Measurements from ENCODE around the gene CCL28. TPM values are rescaled to one million over a fixed set of nuclear protein-coding genes. Genes with fewer than 3 reads are reported as not detected.
A peak's percentile ranks its signal among the peaks of the same experiment; 100 is the strongest.

The CCL28 gene
- total RNA-seq, 4 donors from 2014 or later = 1.9 to 9.1 (median 3.3) TPM

DNA sequence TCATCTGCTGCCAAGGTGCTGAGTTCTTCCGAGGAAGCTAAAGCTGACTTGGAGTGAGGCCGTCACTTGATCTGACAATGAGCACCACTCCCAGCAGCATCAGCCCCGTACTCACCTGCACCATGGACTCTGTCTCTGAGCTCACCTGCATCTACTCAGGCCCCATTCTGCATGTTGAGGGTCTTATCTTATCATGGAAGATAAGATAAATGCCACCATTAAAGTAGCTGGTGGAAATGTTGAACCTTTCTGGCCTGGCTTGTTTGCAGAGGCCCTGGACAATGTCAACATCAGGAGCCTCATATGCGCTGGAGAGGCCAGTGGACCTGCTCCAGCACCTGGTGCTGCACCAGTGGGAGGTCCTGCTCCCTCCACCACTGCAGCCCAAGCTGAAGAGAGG, 64.0 kb downstream of the CCL28 start:
- peaks cover 0 to 6% (median 0%) of the 10 kb centered on the region in 3 donors for H3K9me3 ChIP-seq
- no peak for TF ChIP-seq POLR2A (IDR thresholded peaks at IDR 0.05)
- TF ChIP-seq, protein P1, sequence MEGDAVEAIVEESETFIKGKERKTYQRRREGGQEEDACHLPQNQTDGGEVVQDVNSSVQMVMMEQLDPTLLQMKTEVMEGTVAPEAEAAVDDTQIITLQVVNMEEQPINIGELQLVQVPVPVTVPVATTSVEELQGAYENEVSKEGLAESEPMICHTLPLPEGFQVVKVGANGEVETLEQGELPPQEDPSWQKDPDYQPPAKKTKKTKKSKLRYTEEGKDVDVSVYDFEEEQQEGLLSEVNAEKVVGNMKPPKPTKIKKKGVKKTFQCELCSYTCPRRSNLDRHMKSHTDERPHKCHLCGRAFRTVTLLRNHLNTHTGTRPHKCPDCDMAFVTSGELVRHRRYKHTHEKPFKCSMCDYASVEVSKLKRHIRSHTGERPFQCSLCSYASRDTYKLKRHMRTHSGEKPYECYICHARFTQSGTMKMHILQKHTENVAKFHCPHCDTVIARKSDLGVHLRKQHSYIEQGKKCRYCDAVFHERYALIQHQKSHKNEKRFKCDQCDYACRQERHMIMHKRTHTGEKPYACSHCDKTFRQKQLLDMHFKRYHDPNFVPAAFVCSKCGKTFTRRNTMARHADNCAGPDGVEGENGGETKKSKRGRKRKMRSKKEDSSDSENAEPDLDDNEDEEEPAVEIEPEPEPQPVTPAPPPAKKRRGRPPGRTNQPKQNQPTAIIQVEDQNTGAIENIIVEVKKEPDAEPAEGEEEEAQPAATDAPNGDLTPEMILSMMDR (IDR thresholded peaks at IDR 0.05) = no peak
- 74 to 77% methylated on average over 4 of the region's 4 CpGs for WGBS, 2 donors
- H3K36me3 ChIP-seq = no peaks in the 10 kb centered on the region
- H3K4me3 ChIP-seq = no peak overlapping the region
- DNase-seq = no peak
- intact Hi-C loops (cut with DNase I) = no loop called here
- H3K27me3 ChIP-seq = no peaks in the 10 kb centered on the region
- peaks cover 0 to 32% (median 0%) of the 10 kb centered on the region in 3 donors for H3K4me1 ChIP-seq
- peak overlapping the region in 3 of 4 donors; percentile 55 to 79 (median 67) for H3K27ac ChIP-seq

DNA sequence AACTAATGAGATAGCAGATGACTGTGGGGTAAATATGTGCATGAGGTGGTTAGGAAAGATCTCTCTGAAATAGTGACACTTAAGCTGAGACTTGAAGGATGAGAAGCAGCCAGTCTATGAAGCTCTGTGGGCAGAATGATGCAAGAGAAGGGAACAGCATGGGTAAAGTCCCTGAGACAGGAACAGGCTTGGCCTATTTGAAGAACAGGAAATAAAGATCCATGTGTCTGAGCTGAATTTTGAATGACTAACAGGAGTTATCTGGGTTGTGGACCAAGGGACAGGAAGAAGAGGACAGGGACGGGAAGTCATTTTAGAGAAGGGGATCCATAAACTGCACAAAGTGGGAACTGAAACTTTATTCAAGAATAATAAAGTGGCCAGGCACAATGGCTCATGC, 73.3 kb downstream of the CCL28 start:
- no peak for TF ChIP-seq POLR2A (IDR thresholded peaks at IDR 0.05)
- TF ChIP-seq, protein P1 (IDR thresholded peaks at IDR 0.05) = no peak
- DNase-seq = no peak
- no peaks in the 10 kb centered on the region for H3K4me1 ChIP-seq
- H3K27ac ChIP-seq = no peak overlapping the region
- H3K4me3 ChIP-seq = no peak overlapping the region
- WGBS, 2 donors = 57 to 71% methylated on average over 1 of the region's 1 CpG
- no peaks in the 10 kb centered on the region for H3K36me3 ChIP-seq
- H3K27me3 ChIP-seq = no peaks in the 10 kb centered on the region
- peaks cover 0 to 36% (median 34%) of the 10 kb centered on the region in 3 donors for H3K9me3 ChIP-seq
- intact Hi-C loops (cut with DNase I) = no loop called here

DNA sequence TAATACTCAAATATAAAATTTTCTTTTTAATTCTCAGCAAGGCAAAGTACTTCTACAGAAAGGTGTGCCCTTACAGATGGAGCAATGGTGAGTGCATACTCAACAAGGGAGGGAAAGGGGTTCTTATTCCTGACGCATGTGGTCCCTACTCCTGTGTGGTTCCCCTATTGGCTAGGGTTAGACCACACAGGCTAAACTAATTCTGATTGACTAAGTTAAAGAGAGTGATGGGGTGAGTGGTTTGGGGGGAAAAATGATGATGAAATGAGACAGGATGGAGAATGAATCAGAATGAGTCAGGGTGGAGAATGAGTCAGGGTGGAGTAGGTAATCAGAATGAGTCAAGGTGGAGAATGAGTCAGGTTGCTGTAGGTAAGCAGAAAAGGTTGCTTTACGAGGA, 76.0 kb downstream of the CCL28 start:
- H3K4me3 ChIP-seq = no peak overlapping the region
- peak overlapping the region in 1 of 4 donors; percentile 20 for H3K27ac ChIP-seq
- no peaks in the 10 kb centered on the region for H3K36me3 ChIP-seq
- intact Hi-C loops (cut with DNase I) = no loop called here
- TF ChIP-seq POLR2A (IDR thresholded peaks at IDR 0.05) = no peak
- TF ChIP-seq, protein P1 (IDR thresholded peaks at IDR 0.05) = no peak
- H3K27me3 ChIP-seq = no peaks in the 10 kb centered on the region
- no peaks in the 10 kb centered on the region for H3K4me1 ChIP-seq
- H3K9me3 ChIP-seq = peaks cover 0 to 36% (median 35%) of the 10 kb centered on the region in 3 donors
- DNase-seq = no peak
- 43 to 53% methylated on average over 2 of the region's 2 CpGs for WGBS, 2 donors

DNA sequence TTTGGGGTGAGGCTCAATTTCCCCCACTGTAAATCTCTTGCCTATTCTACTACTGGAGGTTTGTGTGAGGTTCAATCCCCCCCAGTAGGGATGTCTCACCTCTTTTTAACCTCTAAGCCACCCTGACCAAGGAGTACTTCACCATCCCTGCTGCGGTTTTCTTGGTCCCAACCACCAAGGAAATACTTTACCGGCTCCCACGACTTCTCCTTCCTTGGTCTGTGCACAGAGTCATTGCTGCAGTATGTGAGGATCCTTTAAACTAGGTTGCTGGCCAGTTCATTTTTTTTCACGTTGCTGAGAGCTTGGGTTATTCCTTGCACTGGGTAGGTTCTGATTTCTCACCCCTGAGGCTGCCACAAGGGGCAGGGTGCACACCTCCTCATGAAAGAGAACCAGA, 76.5 kb downstream of the CCL28 start:
- no peaks in the 10 kb centered on the region for H3K27me3 ChIP-seq
- H3K4me1 ChIP-seq = no peaks in the 10 kb centered on the region
- no peaks in the 10 kb centered on the region for H3K36me3 ChIP-seq
- H3K4me3 ChIP-seq = no peak overlapping the region
- 86 to 96% methylated on average over 3 to 4 of the region's 4 CpGs for WGBS, 2 donors
- no peak for DNase-seq
- peak overlapping the region in 1 of 4 donors; percentile 20 for H3K27ac ChIP-seq
- H3K9me3 ChIP-seq = peaks cover 0 to 32% (median 31%) of the 10 kb centered on the region in 3 donors
- intact Hi-C loops (cut with DNase I) = no loop called here
- no peak for TF ChIP-seq POLR2A (IDR thresholded peaks at IDR 0.05)
- TF ChIP-seq, protein P1 (IDR thresholded peaks at IDR 0.05) = no peak

DNA sequence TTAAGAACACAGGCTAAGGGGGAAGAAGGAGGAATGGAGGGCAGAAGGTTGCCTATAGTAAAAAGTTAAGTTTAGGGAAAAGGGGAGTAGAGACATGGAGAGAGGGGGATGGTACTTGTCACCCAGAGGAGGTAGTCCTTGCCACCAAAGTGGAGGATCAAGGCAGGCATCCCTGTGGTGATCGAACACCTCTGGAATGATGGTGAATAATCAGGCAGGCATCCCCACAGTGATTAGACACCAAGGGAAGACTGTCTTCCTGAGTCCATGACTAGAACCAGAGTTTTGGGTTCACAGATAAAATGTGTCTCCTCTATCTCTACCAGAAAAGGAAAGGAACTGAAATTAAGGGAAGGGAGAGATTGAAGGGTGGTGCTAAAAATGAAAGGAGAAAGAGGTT, 79.8 kb downstream of the CCL28 start:
- Histone ChIP-seq H3K36me3 (no peaks in the 10 kb centered on the region), H3K4me3 (no peak overlapping the region), H3K9me3 (peaks cover 0 to 34% (median 28%) of the 10 kb centered on the region in 3 donors), H3K27ac (no peak overlapping the region), H3K4me1 (no peaks in the 10 kb centered on the region), H3K27me3 (no peaks in the 10 kb centered on the region)
- no peak for TF ChIP-seq POLR2A (IDR thresholded peaks at IDR 0.05)
- TF ChIP-seq, protein P1 (IDR thresholded peaks at IDR 0.05) = no peak
- WGBS, 2 donors = 90 to 93% methylated on average over 1 of the region's 1 CpG
- DNase-seq = no peak
- intact Hi-C loops (cut with DNase I) = no loop called here

Other genes with a start within 250 kb of the CCL28 start
- gene NIM1K, start 220.2 kb downstream of the CCL28 start, total RNA-seq = under 1 TPM in 2 of 4 donors, not detected in 2; 0.38 TPM
- 100 to 1,000 TPM in 3 of 4 donors, 10 to 100 TPM in 1; 86.6 to 278 (median 148) TPM for gene HMGCS1, start 99.0 kb downstream of the CCL28 start, total RNA-seq
- gene TMEM267, start 71.5 kb upstream of the CCL28 start, total RNA-seq = 10 to 100 TPM in 1 of 4 donors, 1 to 10 TPM in 3; 3.5 to 11.7 (median 7.2) TPM
- 1 to 10 TPM in 3 of 4 donors, under 1 TPM in 1; 0.87 to 5.1 (median 1.9) TPM for gene C5orf34, start 102.8 kb upstream of the CCL28 start, total RNA-seq
- 10 to 100 TPM; 27.7 to 61.4 (median 51.3) TPM for gene PAIP1, start 144.7 kb upstream of the CCL28 start, total RNA-seq
- gene NNT, start 190.8 kb upstream of the CCL28 start, total RNA-seq = 10 to 100 TPM; 16.0 to 35.1 (median 29.1) TPM